Epithelial cell of alveolus of lung (primary cell): ENCODE measurements around the gene ZBTB25. TPM values are rescaled to one million over a fixed set of nuclear protein-coding genes. Genes with fewer than 3 reads are reported as not detected.

ENCODE experiments used
- total RNA-seq: library from RNA; depleted of rRNA; stranded (reverse); fragments of >200 nt; gene quantifications from 2 replicates; pipeline ENCODE4 v1.2.1, GENCODE V29; 2015

Gene ZBTB25
- 3.6 and 6.6 TPM in 2 replicates for total RNA-seq

GRCh38 chr14:64503434-64504309 lies at the start of gene ZBTB25:
ZBTB25 (minus strand) TSS chr14:64503838; CDS start chr14:64490533, 13,305 bp downstream.

GRCh38 chr14:64549791-64550620 lies 46.4 kb upstream of the ZBTB25 start, which contains the start of gene PPP1R36:
PPP1R36 (plus strand) TSS chr14:64549961; CDS start chr14:64549998, 37 bp downstream.

DNA sequence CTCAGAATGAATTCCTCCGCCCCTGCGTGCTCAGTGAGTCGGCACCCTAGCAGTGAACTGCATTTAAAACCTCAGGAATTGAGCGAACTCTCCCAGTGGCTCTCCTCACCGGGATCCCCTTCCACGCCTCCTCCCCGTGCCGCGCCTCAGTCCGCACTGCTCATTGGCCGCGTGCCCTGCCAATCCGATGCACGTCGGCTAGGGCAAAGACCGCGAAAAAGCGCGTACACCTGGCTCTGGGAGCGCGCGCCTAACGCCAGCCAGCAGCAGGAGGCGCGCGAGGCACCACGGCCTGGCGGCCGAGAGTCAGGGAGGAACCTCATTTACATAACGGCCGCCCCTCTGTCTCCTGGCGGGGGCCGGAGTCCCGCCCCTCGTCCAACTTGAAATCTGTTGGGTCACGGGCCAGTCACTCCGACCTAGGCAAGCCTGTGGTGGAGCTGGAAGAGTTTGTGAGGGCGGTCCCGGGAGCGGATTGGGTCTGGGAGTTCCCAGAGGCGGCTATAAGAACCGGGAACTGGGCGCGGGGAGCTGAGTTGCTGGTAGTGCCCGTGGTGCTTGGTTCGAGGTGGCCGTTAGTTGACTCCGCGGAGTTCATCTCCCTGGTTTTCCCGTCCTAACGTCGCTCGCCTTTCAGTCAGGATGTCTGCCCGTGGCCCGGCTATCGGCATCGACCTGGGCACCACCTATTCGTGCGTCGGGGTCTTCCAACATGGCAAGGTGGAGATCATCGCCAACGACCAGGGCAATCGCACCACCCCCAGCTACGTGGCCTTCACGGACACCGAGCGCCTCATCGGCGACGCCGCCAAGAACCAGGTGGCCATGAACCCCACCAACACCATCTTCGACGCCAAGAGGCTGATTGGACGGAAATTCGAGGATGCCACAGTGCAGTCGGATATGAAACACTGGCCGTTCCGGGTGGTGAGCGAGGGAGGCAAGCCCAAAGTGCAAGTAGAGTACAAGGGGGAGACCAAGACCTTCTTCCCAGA lies 36.9 kb upstream of the ZBTB25 start, which contains the start of gene HSPA2:
Gene HSPA2, plus strand, starts transcription at position 534 of the 995 bp plus-strand sequence. Its CDS starts 109 bp downstream, at position 643.

GRCh38 chr14:64504310-64504896 lies 765 bp upstream of the ZBTB25 start, which contains the start of gene ZBTB1:
ZBTB1 (plus strand) TSS chr14:64504770; CDS start chr14:64521505, 16,735 bp downstream.

DNA sequence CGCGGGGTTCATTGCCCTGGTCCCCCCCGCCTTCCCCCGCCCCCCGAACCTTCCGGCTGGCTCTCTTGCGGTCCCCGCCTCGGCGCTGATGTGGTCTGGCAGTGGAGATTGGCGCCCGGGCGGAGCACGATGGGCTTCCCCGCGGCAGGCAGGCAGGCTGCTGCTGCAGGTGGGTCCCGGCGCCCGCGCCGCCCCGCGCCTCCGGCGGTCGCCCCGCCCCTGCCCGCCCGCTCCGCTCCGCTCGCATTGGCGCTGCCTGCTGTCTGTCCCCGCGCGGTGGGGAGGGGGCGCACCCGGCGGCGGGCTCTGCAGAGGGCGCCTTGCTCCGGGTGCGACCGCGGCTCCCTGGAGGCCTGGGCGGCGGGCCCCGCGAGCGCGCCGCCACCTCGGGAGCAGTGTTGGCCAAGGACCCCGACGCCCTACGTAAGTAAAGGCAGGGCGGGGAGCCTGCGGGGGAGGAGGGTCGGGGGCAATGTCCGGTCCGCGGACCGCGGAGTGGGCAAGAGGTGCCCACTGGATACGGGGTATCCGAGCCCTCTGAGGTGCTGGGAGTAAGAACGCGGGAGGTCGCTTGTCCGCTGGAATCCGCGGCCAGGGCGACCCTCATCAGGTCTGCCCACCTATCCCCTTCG lies 38.3 kb downstream of the ZBTB25 start, which contains the start of gene AKAP5:
Gene AKAP5, plus strand, starts transcription at position 309 of the 632 bp plus-strand sequence. CDS start 2,896 bp downstream, outside the sequence.

Other genes starting within 250 kb of the ZBTB25 start
- gene ESR2, start 209.5 kb downstream of the ZBTB25 start, total RNA-seq = 0.40 and 0.91 TPM in 2 replicates
- gene MTHFD1, start 115.5 kb downstream of the ZBTB25 start, total RNA-seq = 13.3 and 38.7 TPM in 2 replicates
- gene AKAP5, start 38.3 kb downstream of the ZBTB25 start, total RNA-seq = 0.08 and 0.26 TPM in 2 replicates
- gene ZBTB1, start 932 bp upstream of the ZBTB25 start, total RNA-seq = 23.0 and 44.2 TPM in 2 replicates
- 7.7 and 12.5 TPM in 2 replicates for gene HSPA2, start 36.9 kb upstream of the ZBTB25 start, total RNA-seq
- under 0.01 and 5.1 TPM in 2 replicates for gene PPP1R36, start 46.1 kb upstream of the ZBTB25 start, total RNA-seq
- gene PLEKHG3, start 200.6 kb upstream of the ZBTB25 start, total RNA-seq = 3.2 and 8.5 TPM in 2 replicates